Measurements from ENCODE around the gene CTBP1.
"Not testable (repeated sequence)": the region's sequence is repeated elsewhere in the genome, so short reads cannot be mapped to it uniquely, and the experiment has no call there.

The CTBP1 gene

GRCh38 chr4:1237981-1238675 lies 10.8 kb downstream of the CTBP1 start:
- DNase-seq (ENCODE audit: low read depth in 2 of 2): no peak

DNA sequence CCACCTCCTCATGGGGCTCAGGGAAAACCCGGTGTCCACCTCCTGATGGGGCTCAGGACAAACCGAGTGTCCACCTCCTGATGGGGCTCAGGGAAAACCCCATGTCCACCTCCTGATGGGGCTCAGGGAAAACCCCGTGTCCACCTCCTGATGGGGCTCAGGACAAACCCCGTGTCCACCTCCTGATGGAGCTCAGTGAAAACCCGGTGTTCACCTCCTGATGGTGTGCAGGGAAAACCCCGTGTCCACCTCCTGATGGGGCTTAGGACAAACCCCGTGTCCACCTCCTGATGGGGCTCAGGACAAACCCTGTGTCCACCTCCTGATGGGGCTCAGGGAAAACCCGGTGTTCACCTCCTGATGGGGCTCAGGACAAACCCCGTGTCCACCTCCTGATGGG lies 11.7 kb downstream of the CTBP1 start:
- not testable (repeated sequence) for DNase-seq (ENCODE audit: low read depth in 2 of 2)

- DNase-seq (ENCODE audit: low read depth in 2 of 2): not testable (repeated sequence)
Measured at GRCh38 chr4:1236836-1237235, 12.1 kb downstream of the CTBP1 start.

DNA sequence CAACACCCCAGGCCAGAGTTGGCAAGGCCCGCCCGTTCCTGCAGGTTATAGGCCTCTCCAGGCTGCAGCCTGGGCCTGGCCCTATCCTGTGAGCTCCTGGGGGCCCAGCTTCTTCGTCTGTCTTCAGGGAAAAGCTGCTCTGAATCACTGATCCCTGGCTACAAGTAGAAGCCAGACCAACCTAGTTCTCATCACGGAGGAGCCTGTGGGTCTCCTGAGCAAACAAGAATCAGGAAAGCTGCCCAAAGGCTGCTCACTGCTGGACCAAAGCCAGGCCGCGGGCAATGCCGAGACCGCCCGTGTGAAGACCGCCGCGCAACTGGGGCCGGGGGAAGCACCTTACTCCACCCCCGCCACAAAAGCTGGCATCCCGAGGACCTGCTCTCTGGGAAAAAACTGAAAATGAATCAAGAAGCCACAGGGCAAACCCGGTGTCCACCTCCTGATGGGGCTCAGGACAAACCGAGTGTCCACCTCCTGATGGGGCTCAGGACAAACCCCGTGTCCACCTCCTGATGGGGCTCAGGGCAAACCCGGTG lies 12.8 kb downstream of the CTBP1 start:
- no peak for DNase-seq (ENCODE audit: low read depth in 2 of 2)

DNA sequence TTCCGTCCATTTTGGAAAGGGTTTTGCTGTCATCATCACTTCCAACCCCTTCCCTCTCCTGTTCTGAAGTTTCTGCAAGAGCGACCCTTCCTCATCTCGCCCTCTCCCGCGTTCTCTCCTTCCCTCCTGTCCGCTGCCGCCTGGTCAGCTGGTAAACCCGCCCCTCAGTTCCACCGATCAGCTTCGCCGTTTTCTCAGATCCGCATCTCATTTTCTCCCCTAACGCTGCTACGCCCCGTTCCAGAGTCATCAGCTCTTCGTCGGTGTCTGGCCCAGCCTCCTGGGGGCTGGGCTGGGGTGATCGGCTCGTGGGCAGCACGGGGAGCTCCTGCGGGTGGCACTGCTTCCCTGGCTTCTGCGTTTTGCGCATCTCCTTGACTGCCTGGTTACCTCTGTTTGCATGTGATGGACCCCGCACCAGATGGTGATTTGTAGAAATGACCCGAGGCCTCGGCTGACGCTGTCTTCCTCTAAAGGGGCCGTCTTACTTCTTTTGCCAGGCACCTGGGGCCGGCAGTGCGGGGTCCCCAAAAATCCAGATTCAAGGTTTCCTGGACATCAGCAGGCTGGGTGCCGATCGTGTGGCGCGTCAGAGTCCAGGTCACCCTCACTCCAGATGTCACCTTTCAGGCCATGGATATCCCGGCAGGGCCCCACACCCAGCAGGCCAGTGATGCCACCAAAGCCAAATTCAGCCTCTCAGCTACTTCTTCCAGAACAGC lies 13.4 kb downstream of the CTBP1 start:
- no peak for DNase-seq (ENCODE audit: low read depth in 2 of 2)

DNA sequence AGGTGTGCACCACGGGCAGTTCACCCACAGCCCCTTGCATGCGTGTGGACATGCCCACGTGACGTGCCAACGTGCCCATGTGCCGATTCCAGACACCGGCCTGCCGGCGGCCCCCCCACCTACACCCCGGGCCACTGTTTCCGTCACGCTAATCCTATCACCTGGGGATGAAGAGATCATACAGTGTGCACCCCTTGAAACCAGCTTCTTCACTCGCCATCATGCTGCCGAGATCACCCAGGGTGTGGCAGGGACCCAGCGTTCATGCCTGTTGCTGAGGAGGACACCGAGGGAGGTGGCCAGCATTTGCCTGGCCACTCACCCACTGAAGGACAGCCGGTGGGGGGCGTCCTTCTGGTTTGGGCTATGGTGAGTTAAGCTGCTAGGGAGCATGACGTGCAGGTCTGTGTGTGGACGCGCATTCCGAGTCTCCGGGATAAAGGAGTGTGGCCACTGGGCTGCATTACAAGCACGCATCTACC lies 14.1 kb downstream of the CTBP1 start:
- DNase-seq (ENCODE audit: low read depth in 2 of 2): no peak

DNA sequence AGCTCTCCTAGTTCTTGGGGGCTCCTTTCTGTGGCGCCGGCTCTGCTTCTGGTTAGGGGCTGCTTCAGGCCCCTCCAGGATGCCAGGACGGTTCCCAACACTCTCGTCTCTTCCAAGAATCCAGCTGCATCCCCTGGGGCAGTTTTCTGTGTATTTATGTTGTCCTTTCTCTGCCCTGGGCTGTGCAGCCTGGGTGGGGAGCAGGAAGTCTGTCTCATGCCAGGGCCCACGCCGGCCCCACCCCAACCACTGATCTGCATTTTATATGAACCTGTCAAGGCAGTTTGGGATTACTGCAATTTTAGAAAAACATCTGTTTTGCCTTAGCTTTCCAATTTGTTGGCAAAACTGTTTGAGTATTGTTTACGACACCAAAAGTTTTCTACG lies 14.6 kb downstream of the CTBP1 start:
- no peak for DNase-seq (ENCODE audit: low read depth in 2 of 2)

GRCh38 chr4:1233641-1234308 lies 15.2 kb downstream of the CTBP1 start:
- no peak for DNase-seq (ENCODE audit: low read depth in 2 of 2)

DNA sequence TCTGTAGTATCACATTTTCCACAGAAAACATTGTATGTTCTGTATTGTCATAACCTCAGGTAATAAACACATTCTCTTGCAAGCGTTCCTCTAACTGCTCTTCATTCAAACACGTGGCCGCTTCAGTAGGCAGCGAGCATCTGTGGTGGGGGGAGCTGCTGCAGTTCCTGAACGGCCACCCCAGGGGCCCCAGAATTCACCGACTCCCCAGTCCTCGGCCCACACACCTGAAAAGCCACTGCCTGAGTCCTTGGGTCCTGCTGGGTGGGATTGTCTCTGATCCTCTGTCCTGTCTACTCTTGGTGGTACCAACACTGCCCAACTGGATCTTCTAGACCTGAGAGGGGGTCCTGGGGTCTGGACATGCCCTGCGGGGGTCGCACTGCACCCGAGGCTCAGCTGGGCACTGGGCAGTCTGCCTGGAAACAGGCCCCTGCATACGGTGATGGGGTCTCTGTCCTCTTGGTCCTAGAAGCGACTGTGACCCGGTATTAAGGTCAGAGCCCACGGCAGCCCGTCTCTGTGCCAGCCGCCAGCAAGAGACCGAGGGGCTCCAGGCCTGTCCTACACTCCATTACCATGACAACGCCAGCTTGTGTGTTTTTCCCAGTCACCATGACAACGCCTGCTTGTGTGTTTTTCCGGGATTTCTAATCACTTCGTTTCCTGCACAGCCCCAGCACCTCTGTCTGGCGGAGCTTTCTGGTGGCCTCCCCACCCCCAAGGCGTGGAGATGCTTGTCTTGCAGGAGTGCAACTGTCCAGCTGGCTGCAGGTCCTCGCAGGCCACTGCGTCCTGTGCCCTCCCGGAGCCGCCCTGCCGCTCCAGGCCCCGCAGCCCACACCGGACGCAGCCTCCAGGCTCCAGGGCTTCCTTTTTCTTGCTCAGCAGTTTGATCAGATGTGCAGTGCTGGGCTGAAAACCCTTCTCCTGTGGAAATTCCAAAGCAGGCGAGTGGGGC lies 16.0 kb downstream of the CTBP1 start:
- DNase-seq (ENCODE audit: low read depth in 2 of 2): no peak

- DNase-seq (ENCODE audit: low read depth in 2 of 2): no peak
Measured at GRCh38 chr4:1231637-1232360, 17.1 kb downstream of the CTBP1 start.

DNA sequence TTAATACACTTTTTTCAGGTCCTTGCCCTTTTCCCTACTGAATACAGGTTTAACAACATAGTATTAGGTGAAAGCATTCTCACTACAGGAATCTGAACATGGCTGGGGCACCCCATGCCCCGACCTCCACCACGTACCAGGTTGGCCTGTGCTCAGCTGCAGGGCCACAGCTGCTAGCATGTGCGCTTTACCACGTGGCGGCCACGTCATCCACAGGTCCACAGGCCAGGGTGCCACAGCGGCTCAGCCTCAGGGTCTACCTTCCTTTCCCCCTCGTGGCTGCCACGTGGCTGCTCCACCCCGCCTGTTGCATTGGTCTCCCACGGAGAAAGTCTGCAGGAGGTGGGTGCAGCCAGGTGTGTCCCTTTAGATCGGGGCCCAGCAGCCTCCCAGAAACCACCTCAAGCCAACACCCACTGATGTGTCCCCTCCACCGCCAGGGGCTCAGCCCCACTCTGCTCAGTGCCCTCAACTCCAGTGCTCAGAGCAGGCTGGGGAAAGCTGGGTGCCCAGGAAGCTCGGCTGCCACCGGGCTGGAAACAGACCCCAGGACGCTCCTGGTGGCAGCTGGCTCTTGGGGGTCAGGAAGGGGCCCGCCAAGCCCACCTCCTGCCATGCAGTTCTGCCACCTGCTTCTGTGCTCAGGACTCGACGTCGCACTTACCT lies 17.8 kb downstream of the CTBP1 start:
- no peak for DNase-seq (ENCODE audit: low read depth in 2 of 2)

GRCh38 chr4:1230316-1230715 lies 18.6 kb downstream of the CTBP1 start:
- no peak for DNase-seq (ENCODE audit: low read depth in 2 of 2)

DNA sequence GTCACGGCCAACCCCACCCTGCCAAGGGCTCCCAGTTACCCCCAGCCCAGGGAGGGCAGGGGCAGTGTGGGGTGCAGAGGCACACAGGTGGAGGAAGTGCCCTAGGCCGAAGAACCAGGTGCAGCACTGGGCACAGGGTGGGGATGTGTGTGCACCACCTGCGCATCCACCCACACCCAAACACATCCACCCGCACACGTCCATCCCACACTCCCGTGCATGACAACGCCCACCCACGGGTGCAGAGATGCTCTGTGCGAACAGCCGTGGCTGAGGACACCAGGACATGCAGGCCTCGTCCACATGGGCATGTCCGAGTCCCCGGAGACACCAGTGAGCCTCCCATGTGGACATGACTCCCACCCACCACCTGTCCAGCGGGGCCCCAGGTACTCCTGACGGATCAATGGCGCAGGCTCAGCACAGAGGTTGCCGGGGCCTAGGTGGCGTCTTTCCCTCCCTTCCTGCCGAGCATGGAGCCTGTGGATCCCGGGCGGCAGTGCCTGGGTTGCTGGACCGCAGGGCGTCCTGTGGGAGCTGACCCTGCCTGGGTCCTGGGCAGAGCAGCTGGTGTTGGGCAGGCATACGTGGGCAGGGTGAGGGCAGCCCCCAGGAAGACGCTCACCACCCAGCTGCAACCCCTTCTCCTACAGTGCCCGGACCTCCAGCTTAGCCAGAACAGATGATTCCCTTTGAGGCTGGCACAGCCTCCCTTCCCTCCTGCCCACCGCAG lies 19.6 kb downstream of the CTBP1 start:
- DNase-seq (ENCODE audit: low read depth in 2 of 2): no peak

GRCh38 chr4:1227816-1228215 lies 21.1 kb downstream of the CTBP1 start:
- DNase-seq (ENCODE audit: low read depth in 2 of 2): no peak

- DNase-seq (ENCODE audit: low read depth in 2 of 2): no peak
Measured at GRCh38 chr4:1226598-1226997, 22.3 kb downstream of the CTBP1 start.

DNA sequence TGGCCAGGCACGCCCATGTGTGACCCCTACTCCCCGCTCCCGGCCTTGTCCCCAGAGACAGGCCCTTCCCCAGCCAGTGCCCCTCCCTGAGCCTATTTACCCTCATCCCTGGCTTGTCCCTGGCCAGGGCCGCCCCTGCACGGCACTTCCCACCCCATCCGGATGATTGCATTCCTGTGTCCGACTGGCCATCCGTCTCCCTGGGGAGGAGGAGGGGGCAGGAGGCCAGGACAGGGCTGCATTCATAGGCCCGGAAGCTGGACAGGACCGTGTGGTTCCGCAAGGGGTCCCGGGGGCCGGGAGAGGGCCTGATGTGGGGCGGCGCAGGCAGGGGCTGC lies 22.8 kb downstream of the CTBP1 start:
- no peak for DNase-seq (ENCODE audit: low read depth in 2 of 2)

DNA sequence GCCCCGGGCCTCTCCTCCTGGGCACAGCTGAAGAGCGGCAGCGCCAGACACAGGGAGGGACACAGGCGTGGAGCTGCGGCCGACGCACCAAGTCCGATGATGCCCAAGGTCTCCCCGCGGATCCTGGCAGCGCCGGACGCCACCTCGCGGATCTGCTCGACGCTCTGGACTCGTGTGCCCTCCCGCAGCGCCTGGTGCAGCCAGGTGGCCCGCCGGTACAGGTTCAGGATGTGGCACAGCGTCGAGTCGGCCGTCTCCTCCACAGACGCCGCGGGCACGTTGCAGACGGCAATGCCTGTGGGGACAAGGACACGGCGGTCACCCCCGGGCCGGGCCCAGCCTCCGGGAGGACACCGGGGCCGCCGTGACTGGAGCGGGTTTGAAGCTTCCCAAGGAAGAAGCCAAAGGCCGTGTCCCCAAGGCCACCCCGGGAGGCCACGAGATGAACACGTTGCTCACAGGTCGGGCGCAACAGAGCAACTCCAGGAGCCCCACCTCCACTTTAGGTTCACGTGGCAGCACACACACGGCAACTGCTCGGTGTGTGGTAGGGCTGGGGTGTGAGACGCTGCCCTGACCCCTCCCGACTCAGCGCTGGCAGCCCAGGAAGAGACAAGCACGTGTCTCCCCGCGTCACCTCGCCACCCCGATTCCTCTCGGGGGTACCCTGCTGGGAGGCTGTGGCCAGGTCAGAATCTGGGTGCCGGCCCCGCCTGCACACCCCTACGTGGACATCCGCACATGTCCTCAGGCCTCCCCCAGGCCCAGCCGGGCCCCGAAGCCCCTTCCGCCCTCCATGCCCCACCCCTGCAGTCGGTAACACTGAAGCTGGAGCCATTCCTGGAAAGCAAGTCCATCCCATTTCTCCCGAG lies 23.4 kb downstream of the CTBP1 start:
- no peak for DNase-seq (ENCODE audit: low read depth in 2 of 2)

Measured in activated CD8-positive, alpha-beta memory T cell treated with anti-CD3 and anti-CD28 coated beads for 4 hours (primary cell).